ENCODE data around the gene TXNL4B.
"Not testable (repeated sequence)": the region's sequence is repeated elsewhere in the genome, so short reads cannot be mapped to it uniquely, and the experiment has no call there.

TXNL4B gene

DNA sequence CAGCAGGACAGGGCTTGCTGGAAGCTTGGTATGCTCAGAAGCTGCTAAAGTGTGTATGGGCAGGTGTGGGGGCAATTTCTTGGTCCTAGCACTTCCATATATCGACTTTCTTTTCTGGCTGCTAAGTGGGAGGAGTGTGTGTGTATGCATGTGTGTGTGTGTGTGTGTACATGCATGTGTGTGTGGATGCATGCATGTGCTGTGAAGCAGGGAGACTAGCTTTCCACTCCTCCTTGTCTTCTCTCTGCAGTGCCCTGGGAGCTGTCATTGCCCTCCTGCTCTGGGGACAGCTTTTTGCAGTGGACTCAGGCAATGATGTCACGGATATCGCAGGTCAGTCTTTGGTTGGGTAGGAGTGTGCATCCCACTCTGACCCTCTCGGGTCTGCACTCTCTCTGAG lies 37.5 kb downstream of the TXNL4B start:
- TF ChIP-seq, protein P1, sequence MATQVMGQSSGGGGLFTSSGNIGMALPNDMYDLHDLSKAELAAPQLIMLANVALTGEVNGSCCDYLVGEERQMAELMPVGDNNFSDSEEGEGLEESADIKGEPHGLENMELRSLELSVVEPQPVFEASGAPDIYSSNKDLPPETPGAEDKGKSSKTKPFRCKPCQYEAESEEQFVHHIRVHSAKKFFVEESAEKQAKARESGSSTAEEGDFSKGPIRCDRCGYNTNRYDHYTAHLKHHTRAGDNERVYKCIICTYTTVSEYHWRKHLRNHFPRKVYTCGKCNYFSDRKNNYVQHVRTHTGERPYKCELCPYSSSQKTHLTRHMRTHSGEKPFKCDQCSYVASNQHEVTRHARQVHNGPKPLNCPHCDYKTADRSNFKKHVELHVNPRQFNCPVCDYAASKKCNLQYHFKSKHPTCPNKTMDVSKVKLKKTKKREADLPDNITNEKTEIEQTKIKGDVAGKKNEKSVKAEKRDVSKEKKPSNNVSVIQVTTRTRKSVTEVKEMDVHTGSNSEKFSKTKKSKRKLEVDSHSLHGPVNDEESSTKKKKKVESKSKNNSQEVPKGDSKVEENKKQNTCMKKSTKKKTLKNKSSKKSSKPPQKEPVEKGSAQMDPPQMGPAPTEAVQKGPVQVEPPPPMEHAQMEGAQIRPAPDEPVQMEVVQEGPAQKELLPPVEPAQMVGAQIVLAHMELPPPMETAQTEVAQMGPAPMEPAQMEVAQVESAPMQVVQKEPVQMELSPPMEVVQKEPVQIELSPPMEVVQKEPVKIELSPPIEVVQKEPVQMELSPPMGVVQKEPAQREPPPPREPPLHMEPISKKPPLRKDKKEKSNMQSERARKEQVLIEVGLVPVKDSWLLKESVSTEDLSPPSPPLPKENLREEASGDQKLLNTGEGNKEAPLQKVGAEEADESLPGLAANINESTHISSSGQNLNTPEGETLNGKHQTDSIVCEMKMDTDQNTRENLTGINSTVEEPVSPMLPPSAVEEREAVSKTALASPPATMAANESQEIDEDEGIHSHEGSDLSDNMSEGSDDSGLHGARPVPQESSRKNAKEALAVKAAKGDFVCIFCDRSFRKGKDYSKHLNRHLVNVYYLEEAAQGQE (IDR thresholded peaks at IDR 0.05; ENCODE audit: insufficient read depth in 1 of 2, low read depth in 2 of 2, low read length in 2 of 2) = no peak
- no peak for TF ChIP-seq FOXP2 (optimal IDR thresholded peaks at IDR 0.05; ENCODE audit: borderline replicate concordance, extremely low read depth, extremely low read length, insufficient read depth)
- TF ChIP-seq TAF1 (IDR thresholded peaks at IDR 0.05; ENCODE audit: borderline replicate concordance, insufficient read depth, low read length) = no peak
- TF ChIP-seq POLR2AphosphoS5 (IDR thresholded peaks at IDR 0.05; ENCODE audit: low read depth, low read length) = no peak
- no peak for TF ChIP-seq SIN3A (IDR thresholded peaks at IDR 0.05; ENCODE audit: borderline replicate concordance, insufficient read depth, low read length)

DNA sequence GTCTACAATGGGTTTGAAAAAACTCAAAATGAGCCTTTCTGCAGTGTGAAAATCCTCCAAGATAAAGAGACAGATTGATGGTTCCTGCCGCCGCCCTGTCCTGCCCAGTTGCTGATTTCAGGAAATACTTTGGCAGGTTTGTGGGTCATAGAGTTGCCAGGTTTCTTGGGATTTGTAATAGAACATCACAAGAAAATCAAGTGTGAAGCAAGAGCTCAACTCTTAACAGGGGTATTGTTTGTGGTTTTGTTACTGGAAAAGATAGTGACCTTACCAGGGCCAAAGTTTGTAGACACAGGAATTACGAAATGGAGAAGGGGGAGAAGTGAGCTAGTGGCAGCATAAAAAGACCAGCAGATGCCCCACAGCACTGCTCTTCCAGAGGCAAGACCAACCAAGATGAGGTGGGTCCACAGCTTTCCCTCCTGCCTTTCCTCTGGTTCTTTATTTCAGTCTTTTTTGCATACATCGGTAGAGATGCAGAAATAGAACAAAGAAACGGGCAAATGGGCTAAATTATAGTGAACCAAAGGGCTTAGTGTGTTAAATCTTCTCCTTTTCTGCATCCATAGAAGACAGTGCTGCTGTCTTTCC lies 39.1 kb downstream of the TXNL4B start, which contains the start of gene HP:
Gene HP (plus strand): TSS at position 252 of the 594 bp plus-strand sequence. CDS start 148 bp downstream, at position 400.
- TF ChIP-seq FOXP2 (optimal IDR thresholded peaks at IDR 0.05; ENCODE audit: borderline replicate concordance, extremely low read depth, extremely low read length, insufficient read depth); TAF1 (IDR thresholded peaks at IDR 0.05; ENCODE audit: borderline replicate concordance, insufficient read depth, low read length); POLR2AphosphoS5 (IDR thresholded peaks at IDR 0.05; ENCODE audit: low read depth, low read length): not testable (repeated sequence)

DNA sequence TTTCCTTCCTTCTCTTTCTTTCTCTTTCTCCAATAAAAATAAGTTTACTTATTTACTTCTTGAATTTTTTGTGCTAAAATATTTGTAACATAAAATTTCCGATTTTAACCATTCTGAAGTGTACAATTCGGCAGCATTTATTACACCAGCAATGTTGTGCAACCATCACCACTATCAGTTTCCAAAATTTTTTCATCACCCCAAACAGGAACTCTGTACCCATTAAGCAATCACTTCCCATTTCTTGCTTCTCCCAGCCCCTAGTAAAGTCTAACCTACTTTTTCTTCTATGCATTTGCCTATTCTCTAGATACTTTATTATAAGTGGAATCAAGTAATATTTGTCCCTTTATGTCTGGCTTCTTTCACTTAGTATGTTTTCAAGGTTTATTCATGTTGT lies 41.6 kb downstream of the TXNL4B start:
- TF ChIP-seq SIN3A (IDR thresholded peaks at IDR 0.05; ENCODE audit: borderline replicate concordance, insufficient read depth, low read length) (no peak), POLR2AphosphoS5 (IDR thresholded peaks at IDR 0.05; ENCODE audit: low read depth, low read length) (no peak), FOXP2 (optimal IDR thresholded peaks at IDR 0.05; ENCODE audit: borderline replicate concordance, extremely low read depth, extremely low read length, insufficient read depth) (no peak), TAF1 (IDR thresholded peaks at IDR 0.05; ENCODE audit: borderline replicate concordance, insufficient read depth, low read length) (no peak)
- TF ChIP-seq, protein P1 (IDR thresholded peaks at IDR 0.05; ENCODE audit: insufficient read depth in 1 of 2, low read depth in 2 of 2, low read length in 2 of 2) = no peak

DNA sequence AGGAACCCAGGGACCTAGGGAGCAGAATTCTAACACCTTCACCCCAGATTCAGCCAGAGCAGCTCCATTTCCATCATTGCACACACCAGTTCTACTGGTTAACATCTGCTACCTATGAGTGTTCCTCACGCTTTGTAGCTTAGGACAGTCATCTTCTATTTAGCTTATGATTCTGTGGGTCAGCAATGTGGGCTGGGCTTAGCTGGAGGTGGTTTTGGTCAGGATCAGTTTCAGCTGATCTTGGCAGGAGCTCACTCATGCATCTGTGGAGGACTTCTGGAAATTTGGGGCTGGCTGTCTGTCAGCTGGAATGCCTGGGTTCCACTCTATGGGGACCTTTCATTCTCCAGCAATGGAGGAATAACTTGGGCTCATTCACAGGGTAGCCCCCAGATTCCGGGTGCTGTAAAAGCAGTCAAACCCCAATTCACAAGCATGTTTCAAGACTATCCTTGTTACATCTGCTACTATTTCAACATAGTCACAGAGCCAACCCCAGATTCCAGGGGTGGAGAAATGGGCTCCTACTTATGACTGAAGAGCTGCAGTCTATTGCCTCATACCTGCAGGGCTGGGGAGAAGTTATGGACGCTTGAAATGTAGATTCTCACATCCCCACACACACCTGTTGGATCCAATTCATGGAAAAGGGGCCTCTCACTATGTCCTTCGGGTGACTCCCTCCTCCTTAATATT lies 42.5 kb downstream of the TXNL4B start:
- TF ChIP-seq SIN3A (IDR thresholded peaks at IDR 0.05; ENCODE audit: borderline replicate concordance, insufficient read depth, low read length) (no peak), FOXP2 (optimal IDR thresholded peaks at IDR 0.05; ENCODE audit: borderline replicate concordance, extremely low read depth, extremely low read length, insufficient read depth) (no peak), POLR2AphosphoS5 (IDR thresholded peaks at IDR 0.05; ENCODE audit: low read depth, low read length) (no peak), TAF1 (IDR thresholded peaks at IDR 0.05; ENCODE audit: borderline replicate concordance, insufficient read depth, low read length) (no peak)
- TF ChIP-seq, protein P1 (IDR thresholded peaks at IDR 0.05; ENCODE audit: insufficient read depth in 1 of 2, low read depth in 2 of 2, low read length in 2 of 2) = no peak

DNA sequence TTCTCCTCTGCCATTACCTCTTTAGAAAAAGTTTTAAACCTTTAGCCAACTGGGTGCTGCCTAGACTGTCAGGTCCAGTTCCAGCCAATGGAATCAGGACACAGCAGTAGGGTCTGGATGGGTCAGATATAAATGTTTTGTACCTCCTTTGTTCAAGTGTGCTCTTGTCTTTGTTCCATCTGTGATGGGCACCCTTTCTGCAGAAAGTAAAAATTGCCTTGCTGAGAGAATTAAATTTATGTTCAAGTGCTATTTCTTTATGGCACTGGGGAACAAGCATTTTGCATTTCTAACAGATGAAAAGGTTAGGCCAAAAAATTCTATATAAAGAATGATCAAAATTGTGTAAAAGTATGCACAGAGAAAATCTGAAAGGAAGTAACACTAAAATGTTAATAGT lies 44.3 kb downstream of the TXNL4B start:
- TF ChIP-seq FOXP2 (optimal IDR thresholded peaks at IDR 0.05; ENCODE audit: borderline replicate concordance, extremely low read depth, extremely low read length, insufficient read depth) (no peak), POLR2AphosphoS5 (IDR thresholded peaks at IDR 0.05; ENCODE audit: low read depth, low read length) (no peak)

DNA sequence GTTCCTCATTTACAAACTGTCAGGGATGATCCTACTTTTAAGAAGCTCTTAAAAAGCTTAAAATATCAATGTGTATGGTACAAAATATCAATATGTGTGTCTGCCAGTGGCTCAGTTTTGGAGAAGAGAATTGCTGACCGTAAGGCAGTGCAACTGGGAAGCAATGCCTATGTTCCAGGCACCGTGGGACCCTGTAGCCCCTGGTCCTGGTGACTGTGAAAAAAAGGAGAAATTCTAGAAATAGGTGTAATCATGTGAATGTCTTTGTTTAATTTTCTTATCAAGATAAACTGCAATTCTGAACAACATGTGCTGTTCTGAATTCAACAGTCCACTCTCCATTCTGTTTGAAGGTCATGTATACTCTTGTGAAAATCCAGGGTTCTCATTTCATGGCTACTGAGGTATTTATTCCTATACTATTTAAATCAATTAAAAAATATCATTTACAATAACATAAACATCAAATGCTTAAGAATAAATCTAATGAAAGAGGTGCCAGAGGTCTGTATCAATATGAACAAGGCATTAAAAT lies 48.5 kb downstream of the TXNL4B start:
- TF ChIP-seq FOXP2 (optimal IDR thresholded peaks at IDR 0.05; ENCODE audit: borderline replicate concordance, extremely low read depth, extremely low read length, insufficient read depth) (no peak), TAF1 (IDR thresholded peaks at IDR 0.05; ENCODE audit: borderline replicate concordance, insufficient read depth, low read length) (no peak), SIN3A (IDR thresholded peaks at IDR 0.05; ENCODE audit: borderline replicate concordance, insufficient read depth, low read length) (no peak), POLR2AphosphoS5 (IDR thresholded peaks at IDR 0.05; ENCODE audit: low read depth, low read length) (no peak)
- TF ChIP-seq, protein P1 (IDR thresholded peaks at IDR 0.05; ENCODE audit: insufficient read depth in 1 of 2, low read depth in 2 of 2, low read length in 2 of 2) = no peak
